NK-92 (cell line): ENCODE measurements around the gene DYRK1A.

Source experiments
- DNase-seq: peaks from one replicate; lab custom pipeline; 2025; ENCODE audit not compliant: unreplicated experiment; lab: John Stamatoyannopoulos, UW

The DYRK1A gene

GRCh38 chr21:37384416-37384815 lies 17.8 kb downstream of the DYRK1A start:
- DNase-seq = no peak

GRCh38 chr21:37385179-37385765 lies 18.7 kb downstream of the DYRK1A start:
- no peak for DNase-seq

- no peak for DNase-seq
Observed at GRCh38 chr21:37386151-37386550, 19.6 kb downstream of the DYRK1A start.

- DNase-seq = no peak
Observed at GRCh38 chr21:37389456-37389855, 22.9 kb downstream of the DYRK1A start.

GRCh38 chr21:37391666-37392065 lies 25.1 kb downstream of the DYRK1A start:
- no peak for DNase-seq

GRCh38 chr21:37392441-37392840 lies 25.9 kb downstream of the DYRK1A start:
- no peak for DNase-seq

GRCh38 chr21:37393030-37393429 lies 26.5 kb downstream of the DYRK1A start:
- no peak for DNase-seq

GRCh38 chr21:37393786-37394185 lies 27.2 kb downstream of the DYRK1A start:
- no peak for DNase-seq

GRCh38 chr21:37395961-37396360 lies 29.4 kb downstream of the DYRK1A start:
- no peak for DNase-seq

GRCh38 chr21:37396855-37397254 lies 30.3 kb downstream of the DYRK1A start:
- DNase-seq = no peak

GRCh38 chr21:37398697-37399096 lies 32.1 kb downstream of the DYRK1A start:
- no peak for DNase-seq

GRCh38 chr21:37402251-37402867 lies 35.8 kb downstream of the DYRK1A start:
- no peak for DNase-seq

GRCh38 chr21:37405629-37406028 lies 39.1 kb downstream of the DYRK1A start:
- DNase-seq = no peak

- no peak for DNase-seq
Observed at GRCh38 chr21:37407719-37408420, 41.3 kb downstream of the DYRK1A start.

GRCh38 chr21:37408464-37409193 lies 42.1 kb downstream of the DYRK1A start:
- no peak for DNase-seq

- DNase-seq = no peak
Observed at GRCh38 chr21:37410639-37411038, 44.1 kb downstream of the DYRK1A start.

- DNase-seq = no peak
Observed at GRCh38 chr21:37412603-37413360, 46.2 kb downstream of the DYRK1A start.

- no peak for DNase-seq
Observed at GRCh38 chr21:37413553-37414291, 47.1 kb downstream of the DYRK1A start.

GRCh38 chr21:37414292-37415253 lies 48.0 kb downstream of the DYRK1A start:
- DNase-seq = no peak
